GM13976 (cell line): ENCODE measurements around the gene SLC25A24.
"Not testable (repeated sequence)": the region's sequence is repeated elsewhere in the genome, so short reads cannot be mapped to it uniquely, and the experiment has no call there.

Experiments
- DNase-seq: peaks from one replicate; pipeline ENCODE4 v3.0.0; 2012; ENCODE audit warnings: low spot score
- CTCF ChIP-seq: IDR thresholded peaks from 2 replicates; pipeline ENCODE4 v1.5.1; 2012; ENCODE audit warnings: borderline replicate concordance, mild to moderate bottlenecking; ENCODE audit not compliant: insufficient read depth; ENCODE audit errors: extremely low read depth, missing control alignments, control extremely low read depth
- in situ Hi-C: fragments of 300-500 bp; cut with MboI; formaldehyde crosslinking; loops from one replicate; pipeline ENCODE4 v1.12.0; 2022; ENCODE audit warnings: low sequenced_read_pairs, mixed read lengths, inconsistent platforms; ENCODE audit not compliant: unreplicated experiment

The SLC25A24 gene

GRCh38 chr1:108188801-108189200, 11.3 kb downstream of the SLC25A24 start:
- DNase-seq: no peak
- TF ChIP-seq CTCF: no peak
- in situ Hi-C loops: no loop called here

DNA sequence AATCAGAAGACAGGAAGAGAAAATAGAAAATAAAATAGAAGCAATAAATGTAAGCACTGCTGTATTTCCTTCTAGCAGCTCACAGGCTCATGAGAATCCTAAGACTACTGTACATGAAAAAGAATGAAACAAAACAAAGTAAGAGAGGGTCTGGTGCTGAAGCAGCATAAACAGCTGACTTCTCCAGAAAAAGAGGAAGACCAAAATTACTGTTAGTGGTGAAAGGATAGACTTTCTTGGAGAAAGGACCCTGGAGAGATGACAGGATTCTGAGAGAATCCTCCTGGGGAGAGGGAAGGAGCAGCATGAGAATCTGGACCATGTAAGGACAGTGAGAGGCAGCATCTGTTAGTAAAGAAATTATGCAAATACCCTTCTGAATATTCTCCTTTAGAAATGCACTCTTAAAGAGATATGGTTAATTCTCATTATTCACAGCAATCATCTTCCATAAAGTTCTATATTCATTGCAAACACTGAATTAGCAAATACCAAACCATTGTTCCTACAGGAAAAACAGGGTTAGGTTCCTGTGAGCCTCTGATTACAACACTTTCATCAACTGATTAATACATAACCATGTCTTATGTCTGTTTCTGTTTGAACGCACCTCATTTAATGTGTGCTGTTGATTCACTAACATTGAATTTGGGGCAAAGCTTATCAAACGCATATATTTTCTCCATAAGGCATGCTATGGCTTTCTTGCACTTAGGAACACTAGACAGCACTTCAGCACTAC, 17.0 kb downstream of the SLC25A24 start:
- no peak for TF ChIP-seq CTCF
- DNase-seq: no peak
- in situ Hi-C loops: no loop called here

GRCh38 chr1:108179018-108179417, 21.1 kb downstream of the SLC25A24 start:
- no peak for TF ChIP-seq CTCF
- in situ Hi-C loops: no loop called here
- no peak for DNase-seq

GRCh38 chr1:108162409-108162808, 37.7 kb downstream of the SLC25A24 start:
- DNase-seq, in situ Hi-C loops: not testable (repeated sequence)

GRCh38 chr1:108159951-108160350, 40.2 kb downstream of the SLC25A24 start:
- DNase-seq, in situ Hi-C loops: not testable (repeated sequence)

DNA sequence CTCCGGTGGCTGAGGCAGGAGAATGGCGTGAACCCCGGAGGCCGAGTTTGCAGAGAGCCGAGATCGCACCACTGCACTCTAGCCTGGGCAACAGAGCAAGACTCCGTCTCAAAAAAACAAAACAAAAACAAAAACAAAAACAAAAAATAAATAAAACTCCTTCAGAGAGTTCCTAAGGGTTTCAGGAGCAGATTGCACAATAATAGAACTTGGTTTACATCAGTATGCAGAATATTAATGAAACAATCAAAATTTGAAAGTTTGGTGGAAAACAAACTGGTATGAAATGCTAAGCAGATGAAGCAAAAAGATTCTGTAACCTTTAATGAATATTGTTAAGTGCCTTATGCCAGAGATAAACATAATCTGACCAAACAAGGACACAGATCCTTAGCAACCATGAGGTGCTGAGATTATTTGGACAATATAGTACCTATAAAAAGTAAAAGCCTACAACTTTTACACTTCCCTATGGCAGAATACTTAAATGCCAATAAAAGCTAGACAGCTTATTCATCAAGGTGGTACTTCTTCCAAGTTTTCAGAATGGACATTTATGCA, 41.2 kb downstream of the SLC25A24 start:
- TF ChIP-seq CTCF: no peak
- no peak for DNase-seq
- in situ Hi-C loops: no loop called here

- TF ChIP-seq CTCF: no peak
- DNase-seq: no peak
- in situ Hi-C loops: no loop called here
Observed at GRCh38 chr1:108154314-108154713, 45.8 kb downstream of the SLC25A24 start.
